Body of pancreas (tissue), 4 donors: ENCODE data around the gene PMS2.
"Not testable (repeated sequence)": the region's sequence is repeated elsewhere in the genome, so short reads cannot be mapped to it uniquely, and the experiment has no call there.

Experiments used
- POLR2A ChIP-seq, 3 donors: fragments of 450-650 bp; IDR thresholded peaks; one replicate each; pipeline ENCODE4 v1.6.1; 2016; ENCODE audit warnings: antibody characterized with exemption in 3 of 3, mild to moderate bottlenecking in 2 of 3
- TF ChIP-seq, protein P1 (sequence below), 7 experiments: fragments of 450-650 bp in 4 of 7; fragments of 200-600 bp in 3 of 7; sonication (generic) in 3 of 7; IDR thresholded peaks; one replicate each; pipeline ENCODE4 v1.5.1; 2016 to 2019; ENCODE audit warnings: antibody characterized with exemption in 7 of 7

DNA sequence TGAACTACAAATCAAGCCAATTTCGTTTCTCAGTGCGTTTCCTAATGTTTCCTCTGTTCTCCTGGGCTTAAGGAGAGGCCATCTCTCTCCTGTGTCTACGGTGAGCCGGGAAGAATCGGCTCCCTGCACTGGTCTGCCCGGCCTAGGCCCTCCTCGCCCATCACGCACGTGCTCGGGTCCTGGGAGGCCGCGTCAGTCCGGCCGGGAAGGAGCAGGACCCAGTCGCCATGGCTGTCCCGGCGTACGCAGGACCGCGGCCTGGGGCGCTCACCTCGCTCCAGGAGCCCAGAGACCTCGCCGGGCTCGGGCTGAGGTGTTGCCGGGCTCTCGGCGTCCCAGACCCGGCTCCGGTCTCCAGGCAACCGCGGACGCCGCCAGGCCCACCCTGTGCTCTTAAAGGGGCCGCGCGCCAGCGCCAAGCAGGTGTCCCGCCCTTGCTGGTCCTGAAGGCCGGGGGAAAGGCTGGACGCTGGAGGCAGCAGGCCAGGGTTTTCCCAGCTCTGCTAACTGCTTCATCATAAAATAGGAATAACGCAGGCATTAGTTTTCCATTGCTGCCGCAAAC is 38.4 kb downstream of the PMS2 start, which contains the start of gene RSPH10B:
- TF ChIP-seq, protein P1, sequence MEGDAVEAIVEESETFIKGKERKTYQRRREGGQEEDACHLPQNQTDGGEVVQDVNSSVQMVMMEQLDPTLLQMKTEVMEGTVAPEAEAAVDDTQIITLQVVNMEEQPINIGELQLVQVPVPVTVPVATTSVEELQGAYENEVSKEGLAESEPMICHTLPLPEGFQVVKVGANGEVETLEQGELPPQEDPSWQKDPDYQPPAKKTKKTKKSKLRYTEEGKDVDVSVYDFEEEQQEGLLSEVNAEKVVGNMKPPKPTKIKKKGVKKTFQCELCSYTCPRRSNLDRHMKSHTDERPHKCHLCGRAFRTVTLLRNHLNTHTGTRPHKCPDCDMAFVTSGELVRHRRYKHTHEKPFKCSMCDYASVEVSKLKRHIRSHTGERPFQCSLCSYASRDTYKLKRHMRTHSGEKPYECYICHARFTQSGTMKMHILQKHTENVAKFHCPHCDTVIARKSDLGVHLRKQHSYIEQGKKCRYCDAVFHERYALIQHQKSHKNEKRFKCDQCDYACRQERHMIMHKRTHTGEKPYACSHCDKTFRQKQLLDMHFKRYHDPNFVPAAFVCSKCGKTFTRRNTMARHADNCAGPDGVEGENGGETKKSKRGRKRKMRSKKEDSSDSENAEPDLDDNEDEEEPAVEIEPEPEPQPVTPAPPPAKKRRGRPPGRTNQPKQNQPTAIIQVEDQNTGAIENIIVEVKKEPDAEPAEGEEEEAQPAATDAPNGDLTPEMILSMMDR (IDR thresholded peaks at IDR 0.05): not testable (repeated sequence)
- not testable (repeated sequence) for TF ChIP-seq POLR2A (IDR thresholded peaks at IDR 0.05)
